ENCODE measurements around the gene SNAPC2.
A peak's percentile ranks its signal among the peaks of the same experiment; 100 is the strongest.
"Not testable (repeated sequence)": the region's sequence is repeated elsewhere in the genome, so short reads cannot be mapped to it uniquely, and the experiment has no call there.

Gene SNAPC2

GRCh38 chr19:7908742-7909461 is 11.2 kb upstream of the SNAPC2 start:
- DNase-seq (ENCODE audit: low read depth), result no peak

GRCh38 chr19:7909471-7910067 is 10.6 kb upstream of the SNAPC2 start:
- DNase-seq (ENCODE audit: low read depth), result no peak

GRCh38 chr19:7910321-7911161 is 9.6 kb upstream of the SNAPC2 start:
- no peak for DNase-seq (ENCODE audit: low read depth)

GRCh38 chr19:7911508-7912143 is 8.5 kb upstream of the SNAPC2 start:
- no peak for DNase-seq (ENCODE audit: low read depth)

GRCh38 chr19:7912144-7912696 is 7.9 kb upstream of the SNAPC2 start:
- no peak for DNase-seq (ENCODE audit: low read depth)

GRCh38 chr19:7912697-7913564 is 7.2 kb upstream of the SNAPC2 start:
- DNase-seq (ENCODE audit: low read depth), result no peak

- no peak for DNase-seq (ENCODE audit: low read depth)
Observed at GRCh38 chr19:7913652-7914051, 6.5 kb upstream of the SNAPC2 start.

- DNase-seq (ENCODE audit: low read depth), result no peak
Observed at GRCh38 chr19:7914099-7914498, 6.0 kb upstream of the SNAPC2 start.

GRCh38 chr19:7914598-7915045 is 5.5 kb upstream of the SNAPC2 start, which contains the start of gene TGFBR3L:
Gene TGFBR3L (plus strand): TSS chr19:7914830.
- DNase-seq (ENCODE audit: low read depth), result no peak

GRCh38 chr19:7915250-7916102 is 4.7 kb upstream of the SNAPC2 start:
- DNase-seq (ENCODE audit: low read depth), result no peak

GRCh38 chr19:7916103-7916954 is 3.8 kb upstream of the SNAPC2 start:
- no peak for DNase-seq (ENCODE audit: low read depth)

GRCh38 chr19:7916955-7917266 is 3.2 kb upstream of the SNAPC2 start:
- no peak for DNase-seq (ENCODE audit: low read depth)

- no peak for DNase-seq (ENCODE audit: low read depth)
Observed at GRCh38 chr19:7917267-7918061, 2.7 kb upstream of the SNAPC2 start.

GRCh38 chr19:7918062-7918614 is 2.0 kb upstream of the SNAPC2 start:
- DNase-seq (ENCODE audit: low read depth), result not testable (repeated sequence)

GRCh38 chr19:7918615-7919421 is 1.3 kb upstream of the SNAPC2 start:
- DNase-seq (ENCODE audit: low read depth), result no peak

- DNase-seq (ENCODE audit: low read depth), result peak; percentile 78
Observed at GRCh38 chr19:7920519-7921301, 572 bp downstream of the SNAPC2 start.
